GM12874 (cell line): ENCODE results near the gene THEMIS.

Experiments used
- CTCF ChIP-seq: IDR thresholded peaks from 2 replicates; pipeline ENCODE4 v1.5.1; 2011; ENCODE audit warnings: low read depth, mild to moderate bottlenecking, control low read depth, low read length, moderate library complexity; ENCODE audit not compliant: insufficient read depth

Gene THEMIS

GRCh38 chr6:127858727-127859391 is 42.0 kb downstream of the THEMIS start:
- TF ChIP-seq CTCF, result no peak

GRCh38 chr6:127857051-127857637 is 43.7 kb downstream of the THEMIS start:
- TF ChIP-seq CTCF, result no peak

- peak; percentile 32; the same call in 1 of the 2 replicates for TF ChIP-seq CTCF
Observed at GRCh38 chr6:127855542-127856159, 45.2 kb downstream of the THEMIS start.

- TF ChIP-seq CTCF, result no peak
Observed at GRCh38 chr6:127854009-127854408, 46.8 kb downstream of the THEMIS start.

GRCh38 chr6:127851197-127851596 is 49.7 kb downstream of the THEMIS start:
- TF ChIP-seq CTCF, result no peak

GRCh38 chr6:127845242-127845641 is 55.6 kb downstream of the THEMIS start:
- TF ChIP-seq CTCF, result no peak

- no peak for TF ChIP-seq CTCF
Observed at GRCh38 chr6:127844529-127844928, 56.3 kb downstream of the THEMIS start.
